Activated B cell treated with CpG ODN at 0.5 μM for 24 hours (primary cell): ENCODE results near the gene SIAE. TPM values are rescaled to one million over a fixed set of nuclear protein-coding genes. Genes with fewer than 3 reads are reported as not detected.

Experiments used
- ATAC-seq: fragments of 200-7000 bp; cut with Tn5 transposase; one replicate; pipeline ENCODE4 v1.10.0; 2021; ENCODE audit warnings: low read depth, mild to moderate bottlenecking, moderate library complexity
- CTCF ChIA-PET: fragments of 350-600 bp; sonication (Branson Sonifier 250); formaldehyde crosslinking; loops from one replicate; lab custom pipeline; 2021; ENCODE audit warnings: antibody characterized with exemption; lab: Charles Lee
- POLR2A ChIA-PET: fragments of 350-600 bp; sonication (Branson Sonifier 250); formaldehyde crosslinking; loops from one replicate; lab custom pipeline; 2021; ENCODE audit warnings: antibody characterized with exemption; lab: Charles Lee
- DNase-seq: peaks from one replicate; pipeline ENCODE4 v3.0.0; 2022
- H3K27ac Mint-ChIP-seq: one replicate; pipeline ENCODE4 v1.8.0; 2020; ENCODE audit warnings: mixed read lengths
- H3K27me3 Mint-ChIP-seq: one replicate; pipeline ENCODE4 v1.8.0; 2021; ENCODE audit warnings: mixed read lengths
- H3K36me3 Mint-ChIP-seq: one replicate; pipeline ENCODE4 v1.8.0; 2021; ENCODE audit warnings: low read depth, mixed read lengths
- H3K4me1 Mint-ChIP-seq: one replicate; pipeline ENCODE4 v1.8.0; 2021; ENCODE audit warnings: mixed read lengths
- H3K4me3 Mint-ChIP-seq: one replicate; pipeline ENCODE4 v1.8.0; 2020; ENCODE audit warnings: mild to moderate bottlenecking, mixed read lengths
- H3K9me3 Mint-ChIP-seq: one replicate; pipeline ENCODE4 v1.8.0; 2020; ENCODE audit warnings: mixed read lengths
- CTCF ChIP-seq: fragments of 200-600 bp; IDR thresholded peaks from one replicate; pipeline ENCODE4 v1.8.0; 2022; ENCODE audit warnings: antibody characterized with exemption, mild to moderate bottlenecking
- intact Hi-C: fragments of 100-400 bp; cut with micrococcal nuclease; formaldehyde crosslinking; loops from one replicate; pipeline ENCODE4 v1.15.1; 2024
- total RNA-seq: library from RNA; stranded (reverse); gene quantifications from 2 replicates; pipeline ENCODE4 v1.2.3, GENCODE V29; 2022

Gene SIAE
- total RNA-seq, 1 donor from 2014 or later = 3.4 TPM

GRCh38 chr11:124700028-124700427, 26.5 kb upstream of the SIAE start:
- ATAC-seq (no peak), DNase-seq (no peak)
- intact Hi-C loops = no loop called here
- no peak for TF ChIP-seq CTCF
- peaks cover 7% of the 10 kb centered on the region for H3K4me1 Mint-ChIP-seq
- no peak overlapping the region for H3K4me3 Mint-ChIP-seq
- POLR2A ChIA-PET = no interaction called here
- peaks cover 3% of the 10 kb centered on the region for H3K36me3 Mint-ChIP-seq
- H3K27ac Mint-ChIP-seq = no peak overlapping the region
- peaks cover 8% of the 10 kb centered on the region for H3K27me3 Mint-ChIP-seq
- H3K9me3 Mint-ChIP-seq = peaks cover 11% of the 10 kb centered on the region
- CTCF ChIA-PET = no interaction called here

GRCh38 chr11:124699547-124699946, 26.0 kb upstream of the SIAE start:
- Mint-ChIP-seq H3K27me3 (peaks cover 8% of the 10 kb centered on the region), H3K36me3 (peaks cover 3% of the 10 kb centered on the region), H3K27ac (no peak overlapping the region), H3K4me1 (peaks cover 7% of the 10 kb centered on the region), H3K9me3 (peaks cover 11% of the 10 kb centered on the region), H3K4me3 (no peak overlapping the region)
- ChIA-PET POLR2A (no interaction called here), CTCF (interaction anchor here (0.6 kb wide), 1 partner anchor 62 kb away, joined by 3 read pairs; no protein-coding TSS in a partner anchor)
- ATAC-seq (no peak), DNase-seq (no peak)
- intact Hi-C loops = no loop called here
- no peak for TF ChIP-seq CTCF

GRCh38 chr11:124693142-124693541, 19.6 kb upstream of the SIAE start:
- no peaks in the 10 kb centered on the region for H3K27me3 Mint-ChIP-seq
- ChIA-PET CTCF (no interaction called here), POLR2A (no interaction called here)
- no peak for TF ChIP-seq CTCF
- intact Hi-C loops = no loop called here
- no peak for DNase-seq
- H3K36me3 Mint-ChIP-seq = no peaks in the 10 kb centered on the region
- H3K4me1 Mint-ChIP-seq = no peaks in the 10 kb centered on the region
- no peak overlapping the region for H3K4me3 Mint-ChIP-seq
- no peak overlapping the region for H3K27ac Mint-ChIP-seq
- no peaks in the 10 kb centered on the region for H3K9me3 Mint-ChIP-seq
- ATAC-seq = no peak

- intact Hi-C loops = no loop called here
- Mint-ChIP-seq H3K4me3 (no peak overlapping the region), H3K9me3 (peaks cover 22% of the 10 kb centered on the region), H3K27me3 (no peaks in the 10 kb centered on the region), H3K4me1 (no peaks in the 10 kb centered on the region), H3K27ac (no peak overlapping the region), H3K36me3 (peaks cover 10% of the 10 kb centered on the region)
- no peak for ATAC-seq
- TF ChIP-seq CTCF = no peak
- ChIA-PET POLR2A (no interaction called here), CTCF (no interaction called here)
- no peak for DNase-seq
Measured at GRCh38 chr11:124682443-124682842, 8.9 kb upstream of the SIAE start.

- peaks cover 10% of the 10 kb centered on the region for H3K36me3 Mint-ChIP-seq
- no peak overlapping the region for H3K27ac Mint-ChIP-seq
- no peak overlapping the region for H3K4me3 Mint-ChIP-seq
- H3K27me3 Mint-ChIP-seq = no peaks in the 10 kb centered on the region
- ChIA-PET POLR2A (no interaction called here), CTCF (no interaction called here)
- TF ChIP-seq CTCF = no peak
- no peak for DNase-seq
- peaks cover 14% of the 10 kb centered on the region for H3K9me3 Mint-ChIP-seq
- ATAC-seq = no peak
- intact Hi-C loops = no loop called here
- H3K4me1 Mint-ChIP-seq = no peaks in the 10 kb centered on the region
Measured at GRCh38 chr11:124681421-124681820, 7.9 kb upstream of the SIAE start.
